ENCODE data around the gene BPIFA3. TPM values are rescaled to one million over a fixed set of nuclear protein-coding genes. Genes with fewer than 3 reads are reported as not detected.
A peak's percentile ranks its signal among the peaks of the same experiment; 100 is the strongest.

The BPIFA3 gene
- total and polyA plus RNA-seq, 5 experiments from 2014 or later: not detected

DNA sequence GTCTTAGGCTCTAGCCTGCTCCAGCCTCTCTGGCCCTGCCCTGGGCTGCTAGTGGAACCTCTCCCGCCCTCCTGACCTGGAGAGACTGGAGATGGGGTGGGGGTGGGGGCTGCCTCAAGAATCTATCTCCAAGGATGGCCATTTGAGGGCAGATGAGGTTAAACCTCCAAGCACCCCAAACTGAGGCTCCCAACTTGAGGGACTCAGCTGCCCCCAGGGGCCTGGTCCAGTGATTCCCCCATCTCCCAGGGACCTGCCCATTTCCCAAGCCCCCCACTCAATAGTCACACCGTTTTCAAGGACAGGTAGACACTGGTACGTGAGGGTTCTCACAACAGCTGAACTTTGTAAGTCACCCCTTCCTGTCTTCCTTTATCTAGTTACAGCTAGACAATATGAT is 58.7 kb downstream of the BPIFA3 start:
- peaks cover 0 to 39% (median 9%) of the 10 kb centered on the region in 5 donors for H3K27me3 Mint-ChIP-seq
- POLR2A ChIA-PET: no interaction called here

DNA sequence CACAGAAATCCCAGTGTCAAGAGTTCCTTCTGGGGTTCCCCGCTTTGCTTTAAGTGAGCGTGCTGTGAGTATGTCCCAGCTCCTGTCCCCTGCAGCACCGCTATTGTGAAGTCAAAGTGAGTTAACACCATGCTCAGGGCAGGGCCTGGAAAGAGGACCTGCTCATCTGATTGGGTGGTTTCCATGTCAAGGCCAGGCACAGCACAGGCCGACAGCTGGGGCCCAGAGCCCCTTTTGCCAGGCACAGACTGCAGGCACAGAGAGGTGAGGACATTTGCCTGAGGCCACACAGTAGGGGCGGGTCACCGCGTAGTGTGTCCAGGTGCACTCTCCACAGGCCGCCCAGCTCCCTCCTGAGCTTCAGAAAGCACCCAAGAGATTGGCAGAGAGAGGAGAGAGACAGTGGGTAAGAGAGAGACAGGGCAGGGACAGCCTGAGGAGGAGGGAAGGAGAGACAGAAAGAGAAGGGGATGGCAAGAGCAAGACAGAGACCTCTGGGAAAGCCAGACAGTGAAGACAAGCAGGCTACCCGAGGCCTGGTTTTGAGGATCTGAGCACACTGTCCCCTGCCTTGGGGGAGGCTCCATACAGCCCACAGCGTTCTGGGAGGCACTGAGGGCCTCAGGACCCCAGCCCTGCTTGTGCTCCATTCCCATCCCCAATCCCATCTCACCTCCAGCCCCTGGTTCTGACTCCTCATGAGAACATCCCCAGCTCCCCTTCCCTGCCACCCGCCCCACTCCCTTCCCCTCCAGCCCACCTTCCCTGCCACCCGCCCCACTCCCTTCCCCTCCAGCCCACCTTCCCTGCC is 59.4 kb downstream of the BPIFA3 start:
- Mint-ChIP-seq H3K27ac (peak overlapping the region in 1 of 10 donors; percentile 45), H3K4me3 (no peak overlapping the region), H3K27me3 (peaks cover 0 to 38% (median 9%) of the 10 kb centered on the region in 5 donors), H3K36me3 (no peaks in the 10 kb centered on the region), H3K4me1 (peaks cover 0 to 2% (median 0%) of the 10 kb centered on the region in 4 donors), H3K9me3 (no peaks in the 10 kb centered on the region)
- POLR2A ChIA-PET: no interaction called here
- DNase-seq (no peak), ATAC-seq (no peak)

More for the DNA sequence above, 58.7 kb downstream of the BPIFA3 start:
- ATAC-seq (no peak), DNase-seq (no peak)
- peak overlapping the region in 1 of 10 donors; percentile 45 for H3K27ac Mint-ChIP-seq
- no peaks in the 10 kb centered on the region for H3K9me3 Mint-ChIP-seq
- H3K4me3 Mint-ChIP-seq: no peak overlapping the region
- no peaks in the 10 kb centered on the region for H3K36me3 Mint-ChIP-seq
- H3K4me1 Mint-ChIP-seq: peaks cover 0 to 2% (median 0%) of the 10 kb centered on the region in 4 donors

Other genes starting within 250 kb of the BPIFA3 start
- not detected for gene SUN5, start 212.9 kb upstream of the BPIFA3 start, total RNA-seq
- not detected for gene SUN5, start 212.9 kb upstream of the BPIFA3 start, polyA plus RNA-seq
- not detected for gene BPIFB2, start 209.6 kb upstream of the BPIFA3 start, total RNA-seq
- gene BPIFB2, start 209.6 kb upstream of the BPIFA3 start, polyA plus RNA-seq: not detected
- gene BPIFB6, start 185.7 kb upstream of the BPIFA3 start, total RNA-seq: not detected
- not detected for gene BPIFB6, start 185.7 kb upstream of the BPIFA3 start, polyA plus RNA-seq
- not detected for gene BPIFB3, start 163.4 kb upstream of the BPIFA3 start, total RNA-seq
- gene BPIFB3, start 163.4 kb upstream of the BPIFA3 start, polyA plus RNA-seq: not detected
- gene BPIFB4, start 137.7 kb upstream of the BPIFA3 start, total RNA-seq: not detected
- not detected for gene BPIFB4, start 137.7 kb upstream of the BPIFA3 start, polyA plus RNA-seq
- not detected for gene BPIFA2, start 49.2 kb upstream of the BPIFA3 start, total RNA-seq
- not detected for gene BPIFA2, start 49.2 kb upstream of the BPIFA3 start, polyA plus RNA-seq
- not detected for gene BPIFA1, start 18.6 kb downstream of the BPIFA3 start, total RNA-seq
- gene BPIFA1, start 18.6 kb downstream of the BPIFA3 start, polyA plus RNA-seq: not detected
- gene BPIFB1, start 65.9 kb downstream of the BPIFA3 start, total RNA-seq: not detected
- not detected for gene BPIFB1, start 65.9 kb downstream of the BPIFA3 start, polyA plus RNA-seq
- 10 to 100 TPM; 46.7 to 53.3 TPM for gene CDK5RAP1, start 184.2 kb downstream of the BPIFA3 start, total RNA-seq
- 10 to 100 TPM; 28.7 to 36.6 (median 33.9) TPM for gene CDK5RAP1, start 184.2 kb downstream of the BPIFA3 start, polyA plus RNA-seq
- 1 to 10 TPM; 3.6 to 4.3 TPM for gene SNTA1, start 226.4 kb downstream of the BPIFA3 start, total RNA-seq
- 1 to 10 TPM; 6.1 to 9.1 (median 6.4) TPM for gene SNTA1, start 226.4 kb downstream of the BPIFA3 start, polyA plus RNA-seq